NCI-H2227 (cell line): Measurements from ENCODE around the gene FRMPD4.
"Not testable (repeated sequence)": the region's sequence is repeated elsewhere in the genome, so short reads cannot be mapped to it uniquely, and the experiment has no call there.

Experiments
- DNase-seq: peaks from one replicate; lab custom pipeline; 2025; ENCODE audit not compliant: unreplicated experiment; lab: John Stamatoyannopoulos, UW

The FRMPD4 gene

DNA sequence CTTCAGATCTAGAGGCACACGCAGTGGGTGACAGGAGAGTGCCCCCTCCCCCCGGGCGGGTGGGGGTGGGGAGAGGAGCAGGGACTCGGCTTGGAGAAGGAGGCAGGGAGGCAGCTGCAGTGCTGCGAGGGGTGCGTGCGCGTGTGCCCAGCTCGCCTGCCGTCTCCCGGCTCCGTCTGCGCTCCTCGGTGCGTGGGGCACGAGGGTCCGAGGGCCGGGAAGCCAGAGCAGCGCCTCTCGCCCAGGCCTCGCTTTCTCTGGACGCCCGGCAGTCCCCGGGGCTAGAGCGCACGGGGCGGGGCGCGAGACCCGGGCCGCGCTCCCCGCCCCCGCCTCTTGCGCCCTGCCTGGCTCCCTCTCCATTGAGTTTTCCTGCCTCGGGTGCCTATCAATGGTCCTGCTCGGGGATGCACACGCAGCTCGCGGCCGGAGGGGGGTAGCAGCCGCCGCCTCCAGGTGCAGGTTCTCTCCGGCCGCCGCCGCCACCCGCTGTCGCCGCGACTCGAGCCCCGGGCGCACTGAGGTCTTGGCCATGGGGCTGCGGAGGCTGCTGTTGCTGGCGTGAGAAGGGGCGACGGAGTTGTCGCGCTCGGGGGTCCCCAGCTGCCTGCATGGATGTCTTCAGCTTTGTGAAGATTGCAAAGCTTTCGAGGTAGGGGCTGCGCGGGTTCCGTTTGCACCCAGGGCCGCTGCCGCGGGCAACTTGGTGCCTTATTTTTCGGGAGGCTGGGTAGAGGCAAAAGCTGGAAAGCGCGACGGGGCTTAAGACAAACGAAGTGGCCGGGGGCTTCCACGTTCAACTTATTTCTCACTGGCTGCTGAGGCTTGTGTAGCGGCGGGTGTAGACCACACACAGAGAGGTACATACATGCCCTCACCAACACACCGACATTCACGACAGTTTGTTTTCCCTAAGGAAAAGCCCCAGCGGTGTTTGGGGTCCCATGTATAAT lies at the start of gene FRMPD4:
Gene FRMPD4, plus strand, starts transcription at position 113 of the 953 bp plus-strand sequence. Its CDS starts 499 bp downstream, at position 612.
- no peak for DNase-seq

DNA sequence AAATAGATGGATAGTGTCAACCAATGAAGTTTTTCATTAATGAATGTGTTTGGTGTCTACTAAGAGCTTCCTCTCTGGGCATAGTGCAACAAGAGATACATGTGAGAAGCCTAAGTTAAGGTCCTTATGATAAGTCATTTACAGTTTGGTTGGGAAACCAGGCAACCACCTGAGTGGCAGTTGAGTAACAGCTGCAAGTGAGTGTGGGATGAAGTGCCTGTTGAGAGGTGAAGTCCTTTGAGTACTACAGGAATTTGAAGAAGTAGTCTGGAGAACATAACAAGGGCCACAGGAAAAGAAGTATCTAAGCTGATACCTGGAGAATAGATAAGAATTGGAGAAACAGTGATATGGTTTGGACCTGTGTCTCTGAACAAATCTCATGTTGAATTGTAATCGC lies 48.5 kb upstream of the FRMPD4 start:
- no peak for DNase-seq

DNA sequence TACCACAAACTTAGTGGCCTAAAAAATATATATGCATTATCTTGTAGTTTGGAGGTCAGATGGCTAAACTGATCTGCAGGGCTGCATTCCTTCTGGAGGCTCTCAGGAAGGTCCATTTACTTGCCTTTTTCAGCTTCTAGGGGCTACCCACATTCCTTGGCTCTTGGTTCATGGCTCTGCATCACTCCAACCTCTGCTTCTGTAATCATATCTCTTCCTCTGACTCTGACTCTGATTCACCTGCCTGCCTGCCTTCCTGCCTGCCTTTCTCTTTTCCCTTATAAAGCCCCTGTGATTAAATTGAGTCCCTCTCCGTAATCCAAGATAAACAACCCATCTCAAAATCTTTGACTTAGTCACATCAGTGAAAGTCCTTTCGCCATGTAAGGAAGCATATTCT lies 25.0 kb upstream of the FRMPD4 start:
- DNase-seq, result no peak

DNA sequence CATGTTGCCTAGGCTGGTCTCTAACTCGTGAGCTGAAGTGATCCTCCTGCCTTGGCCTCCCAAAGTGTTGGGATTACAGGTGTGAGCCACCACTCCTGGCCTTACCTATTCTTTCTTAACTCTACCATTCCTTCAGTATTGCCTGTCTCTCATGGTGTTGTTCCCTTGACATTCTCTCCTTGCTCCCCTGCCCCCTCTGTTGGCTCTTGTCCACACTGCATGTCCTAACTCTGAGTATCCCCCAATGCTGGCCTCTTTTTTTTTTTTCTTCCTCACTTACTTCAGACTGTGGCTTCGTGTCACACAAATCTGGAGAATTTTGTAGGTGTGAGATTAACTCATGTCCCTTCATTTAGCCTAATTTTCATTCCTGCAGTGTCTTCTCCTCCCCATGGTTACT lies 22.9 kb upstream of the FRMPD4 start:
- DNase-seq, result no peak

- no peak for DNase-seq
These were observed 20.1 kb upstream of the FRMPD4 start for GRCh38 chrX:12118134-12118533.

DNA sequence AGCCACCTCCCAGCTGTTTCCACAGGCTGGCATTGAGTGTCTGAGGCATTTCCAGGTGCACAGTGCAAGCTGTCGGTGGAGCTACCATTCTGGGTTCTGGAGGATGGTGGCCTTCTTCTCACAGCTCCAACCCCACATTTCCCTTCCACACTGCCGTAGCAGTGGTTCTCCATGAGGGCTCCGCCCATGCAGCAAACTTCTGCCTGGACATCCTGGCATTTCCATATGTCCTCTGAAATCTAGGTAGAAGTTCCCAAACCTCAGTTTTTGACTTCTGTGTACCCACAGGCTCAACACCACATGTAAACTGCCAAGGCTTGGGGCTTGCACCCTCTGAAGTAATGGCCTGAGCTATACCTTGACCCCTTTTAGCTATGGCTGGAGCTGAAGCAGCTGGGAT lies 10.3 kb upstream of the FRMPD4 start:
- DNase-seq, result no peak

- no peak for DNase-seq
These were observed 317 bp upstream of the FRMPD4 start for GRCh38 chrX:12137951-12138360.

DNA sequence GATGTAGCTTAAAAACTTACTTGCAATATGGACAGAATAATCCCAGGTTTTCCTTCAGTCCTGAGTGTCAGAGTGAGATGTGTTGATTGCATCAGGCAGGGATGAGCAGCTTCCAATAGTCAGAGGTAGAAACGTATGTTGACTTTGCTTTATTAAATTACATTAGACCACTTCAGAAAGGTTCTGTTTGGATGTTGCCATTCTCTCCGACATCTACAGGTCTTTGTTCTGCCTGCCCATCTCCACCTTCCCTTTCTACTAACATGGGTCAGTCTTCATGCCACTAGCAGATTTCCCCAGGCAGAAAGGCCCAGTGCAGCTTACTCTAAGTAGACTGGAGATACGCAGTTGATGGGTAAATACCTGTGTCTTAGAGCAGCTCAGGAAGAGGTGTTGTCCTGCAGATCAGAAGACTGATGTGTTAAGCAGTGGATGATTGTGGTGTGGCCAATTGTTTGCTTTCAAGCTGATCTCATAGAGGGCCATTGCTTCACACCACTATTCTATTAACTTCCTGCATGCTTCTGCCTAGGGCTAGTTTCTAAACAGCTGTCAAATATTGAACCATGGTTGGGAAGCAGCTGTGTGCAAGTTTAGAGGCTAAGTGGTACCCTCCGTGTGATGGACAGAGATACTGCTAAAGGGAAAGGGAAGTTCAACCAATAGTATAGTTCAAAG lies 1.8 kb downstream of the FRMPD4 start:
- no peak for DNase-seq

DNA sequence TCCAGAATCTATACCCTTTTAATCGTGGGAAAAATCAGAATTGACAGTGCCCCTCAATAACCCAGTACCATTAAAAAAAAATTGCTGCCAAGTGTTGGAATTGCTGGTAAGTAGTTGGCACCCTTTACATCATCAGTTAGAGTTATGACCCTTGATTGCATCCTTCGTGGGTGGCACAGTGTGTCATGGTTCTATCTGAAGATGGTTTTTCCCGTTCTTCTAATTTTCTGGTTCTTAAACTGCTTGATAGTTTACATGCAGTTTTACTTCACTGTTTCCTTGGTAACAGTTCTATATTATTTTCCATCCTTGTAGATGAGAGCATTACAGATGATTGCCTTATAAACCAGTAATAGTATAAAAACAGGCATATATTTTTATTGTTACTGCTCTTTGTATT lies 3.2 kb downstream of the FRMPD4 start:
- DNase-seq, result no peak

DNA sequence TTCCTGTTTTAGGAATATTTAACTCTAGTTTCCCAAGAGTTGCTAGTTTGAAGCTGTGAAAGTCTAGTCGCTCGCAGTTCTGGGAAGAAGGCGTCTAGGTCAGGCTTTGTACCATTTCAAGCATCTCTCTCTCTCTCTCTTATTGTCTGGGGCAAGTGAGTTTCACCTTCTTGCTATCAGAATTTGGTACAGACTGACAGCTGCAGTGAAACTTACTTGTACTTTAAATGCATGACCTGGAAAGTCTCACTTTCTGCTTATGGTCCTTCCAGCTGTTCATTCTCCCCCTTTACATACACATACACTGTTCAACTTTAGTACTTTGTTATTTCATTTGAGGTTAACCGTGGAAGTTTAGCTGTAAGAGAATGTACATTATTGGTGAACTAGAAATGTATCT lies 4.4 kb downstream of the FRMPD4 start:
- DNase-seq, result no peak

DNA sequence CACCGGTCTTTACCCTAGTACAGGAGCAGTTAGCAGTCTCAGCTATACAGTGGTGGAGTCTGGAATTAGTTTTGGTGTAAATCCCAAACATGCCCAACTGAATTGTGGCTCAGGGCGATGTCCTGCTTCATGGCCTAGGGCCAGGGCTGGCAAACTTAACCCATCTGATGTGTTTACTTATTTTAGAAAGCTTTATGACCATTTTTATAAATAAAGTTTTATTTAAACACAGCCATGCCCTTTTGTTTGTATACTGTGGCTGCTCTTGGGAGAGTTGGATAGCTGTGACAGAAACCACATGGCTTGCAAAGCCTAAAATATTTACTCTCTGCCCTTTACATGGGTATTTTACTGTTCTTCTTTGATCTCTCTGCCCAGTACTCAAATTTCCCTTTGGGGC lies 7.1 kb downstream of the FRMPD4 start:
- DNase-seq, result no peak

DNA sequence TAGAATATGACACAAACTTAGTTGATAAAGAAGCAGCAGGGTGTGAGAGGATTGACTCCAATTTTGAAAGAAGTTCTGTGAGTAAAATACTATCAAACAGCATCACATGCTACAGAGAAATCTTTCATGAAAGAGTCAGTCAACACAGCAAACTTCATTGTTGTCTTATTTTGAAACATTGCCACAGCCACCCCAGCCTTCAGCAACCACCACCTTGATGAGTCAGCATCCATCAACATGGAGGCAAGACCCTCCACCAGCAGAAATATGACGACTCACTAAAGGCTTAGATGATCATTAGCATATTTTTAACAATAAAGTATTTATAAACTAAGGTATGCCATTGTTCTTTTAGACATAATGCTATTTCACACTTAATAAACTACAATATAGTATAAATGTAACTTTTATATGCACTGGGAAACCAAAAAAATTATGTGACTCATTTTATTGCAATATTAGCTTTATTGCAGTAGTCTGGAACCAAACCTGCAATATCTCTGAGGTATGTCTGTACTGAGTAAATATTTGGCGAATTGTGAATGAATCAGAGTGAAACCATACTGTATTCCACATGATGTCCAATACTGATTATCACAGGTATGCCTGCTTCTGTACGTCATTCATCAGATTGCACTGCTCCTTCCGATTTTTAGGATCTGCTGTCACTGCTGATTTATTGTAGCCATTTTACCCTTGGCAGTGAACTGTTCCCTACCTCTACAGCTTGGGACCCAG lies 11.6 kb downstream of the FRMPD4 start:
- DNase-seq, result no peak

- no peak for DNase-seq
These were observed 15.0 kb downstream of the FRMPD4 start for GRCh38 chrX:12153317-12153716.

DNA sequence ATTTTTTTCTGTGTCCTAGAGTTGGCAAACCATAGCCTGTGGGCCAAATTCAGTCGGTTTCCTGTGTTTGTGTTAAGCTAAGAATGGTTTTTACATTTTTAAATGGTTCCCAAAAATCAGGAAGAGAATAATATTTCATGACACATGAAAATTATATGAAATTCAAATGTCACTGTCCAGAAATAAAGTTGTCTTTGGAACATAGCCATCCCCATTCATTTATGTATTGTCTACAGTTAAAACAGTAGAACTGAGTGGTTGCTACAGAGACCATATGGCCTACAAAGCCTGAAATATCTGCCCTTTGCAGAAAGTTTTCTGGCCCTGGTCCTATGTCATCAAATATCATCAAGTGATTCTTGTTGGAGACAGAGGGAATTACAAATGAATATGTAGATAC lies 15.5 kb downstream of the FRMPD4 start:
- DNase-seq, result no peak

- DNase-seq, result no peak
These were observed 21.5 kb downstream of the FRMPD4 start for GRCh38 chrX:12159799-12160198.

GRCh38 chrX:12162420-12162819 lies 24.1 kb downstream of the FRMPD4 start:
- DNase-seq, result no peak

DNA sequence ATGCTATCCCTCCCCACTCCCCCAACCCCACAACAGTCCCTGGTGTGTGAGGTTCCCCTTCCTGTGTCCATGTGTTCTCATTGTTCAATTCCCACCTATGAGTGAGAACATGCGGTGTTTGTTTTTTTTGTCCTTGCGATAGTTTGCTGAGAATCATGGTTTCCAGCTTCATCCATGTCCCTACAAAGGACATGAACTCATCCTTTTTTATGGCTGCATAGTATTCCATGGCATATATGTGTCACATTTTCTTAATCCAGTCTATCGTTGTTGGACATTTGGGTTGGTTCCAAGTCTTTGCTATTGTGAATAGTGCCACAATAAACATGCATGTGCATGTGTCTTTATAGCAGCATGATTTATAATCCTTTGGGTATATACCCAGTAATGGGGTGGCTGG lies 25.9 kb downstream of the FRMPD4 start:
- not testable (repeated sequence) for DNase-seq

DNA sequence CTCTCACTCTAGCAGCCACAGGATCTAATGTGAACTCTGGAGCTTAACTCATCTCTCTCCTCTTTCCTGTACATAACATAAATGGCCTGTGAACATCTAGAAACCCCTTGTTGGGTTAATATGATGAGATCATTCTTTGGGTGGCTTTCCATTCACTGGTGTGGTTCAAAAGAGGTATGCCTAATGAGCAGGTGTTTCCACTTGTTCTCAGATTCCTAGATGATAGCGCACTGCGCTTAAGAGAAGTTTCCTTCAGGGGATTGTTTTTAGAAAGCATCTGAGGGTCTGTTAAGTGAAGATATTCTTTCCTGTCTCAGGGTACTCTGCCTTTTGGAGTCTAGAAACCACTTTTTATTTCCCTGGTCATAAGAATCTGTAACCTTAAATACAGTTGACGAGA lies 32.5 kb downstream of the FRMPD4 start:
- no peak for DNase-seq

DNA sequence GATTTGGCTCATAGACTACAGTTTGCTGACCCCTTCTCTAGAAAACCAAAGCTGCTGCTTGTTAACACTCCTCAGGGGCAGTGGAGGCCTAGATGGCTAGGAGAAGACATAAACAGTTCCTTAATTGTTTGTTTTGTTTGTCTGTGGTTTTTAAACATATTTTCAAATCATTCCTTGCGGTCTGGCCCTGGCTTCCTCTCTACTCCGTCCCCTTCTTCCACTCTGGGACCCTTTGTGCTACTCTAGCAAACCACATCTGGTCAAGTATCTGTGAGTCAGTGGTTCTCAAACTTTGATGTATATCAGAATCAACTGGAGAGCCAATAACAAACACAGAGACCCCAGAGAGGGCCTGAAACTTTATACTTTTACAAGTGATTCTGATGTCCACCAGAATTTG lies 36.1 kb downstream of the FRMPD4 start:
- DNase-seq, result no peak

DNA sequence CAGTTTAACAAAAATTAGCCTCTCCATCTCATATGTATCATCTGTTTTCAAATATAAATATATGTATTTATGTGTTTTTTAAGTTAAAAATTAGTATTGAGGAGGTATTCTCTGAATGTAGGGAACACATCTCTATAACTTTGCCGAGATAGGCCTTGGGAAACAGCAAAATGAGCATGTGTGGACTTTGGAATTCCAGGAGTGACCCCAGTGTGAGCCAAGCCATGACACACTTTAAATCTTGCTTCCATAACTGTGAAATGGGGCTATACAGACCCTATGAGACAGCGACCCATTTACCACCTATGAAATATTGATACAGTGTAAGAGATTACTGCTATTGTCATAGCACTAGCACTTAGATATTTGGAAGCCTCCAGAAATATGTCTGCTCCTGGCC lies 58.8 kb downstream of the FRMPD4 start:
- no peak for DNase-seq

DNA sequence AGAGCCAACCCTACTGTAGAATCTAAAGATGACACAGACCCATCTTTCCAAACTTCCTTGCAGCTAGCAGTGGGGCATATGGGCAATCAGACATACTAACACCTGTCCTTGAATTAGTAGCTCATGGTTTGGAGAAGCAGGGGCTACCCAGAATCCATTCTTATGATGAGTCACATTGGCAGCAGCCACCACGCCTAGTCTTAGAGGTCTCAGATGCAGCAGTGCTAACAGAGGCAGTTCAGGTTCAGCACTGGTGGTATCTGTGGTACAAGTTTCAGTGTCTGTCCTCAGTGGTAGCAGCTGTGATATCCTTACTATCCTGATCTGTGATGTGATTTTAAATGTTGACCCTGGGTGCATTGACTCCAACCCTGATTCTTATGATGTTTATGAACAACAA lies 68.1 kb downstream of the FRMPD4 start:
- no peak for DNase-seq
